Ovary (tissue), 9 donors: ENCODE measurements around the gene TMEM88. TPM values are rescaled to one million over a fixed set of nuclear protein-coding genes. Genes with fewer than 3 reads are reported as not detected.

Source experiments
- DNase-seq, 5 donors: peaks; one replicate each; pipeline ENCODE4 v3.0.0-alpha.2; 2019 to 2020
- H3K27ac ChIP-seq, 2 donors: fragments of 200-600 bp; one replicate each; pipeline versions ENCODE4 v1.5.1 to v1.8.0; 2019 to 2022
- H3K27me3 ChIP-seq: fragments of 200-600 bp; one replicate; pipeline ENCODE4 v1.8.0; 2022
- H3K36me3 ChIP-seq: fragments of 200-600 bp; sonication (generic); one replicate; pipeline ENCODE4 v1.5.1; 2019
- H3K4me1 ChIP-seq: one replicate; pipeline ENCODE4 v1.8.1; 2013; ENCODE audit warnings: mild to moderate bottlenecking, moderate library complexity; ENCODE audit not compliant: insufficient read depth
- H3K4me3 ChIP-seq: fragments of 200-600 bp; sonication (generic); one replicate; pipeline ENCODE4 v1.5.1; 2017
- H3K9me3 ChIP-seq, 2 donors: fragments of 200-600 bp in 1 of 2; sonication (generic) in 1 of 2; one replicate each; pipeline versions ENCODE4 v1.5.1 to v1.8.1; 2013 to 2019; ENCODE audit warnings: mild to moderate bottlenecking in 1 of 2, moderate library complexity in 1 of 2
- EP300 ChIP-seq: sonication (generic); formaldehyde crosslinking; IDR thresholded peaks from one replicate; pipeline ENCODE4 v1.6.1; 2017; ENCODE audit warnings: antibody characterized with exemption
- POLR2A ChIP-seq: fragments of 450-650 bp; IDR thresholded peaks from one replicate; pipeline ENCODE4 v1.6.1; 2017; ENCODE audit warnings: antibody characterized with exemption, mild to moderate bottlenecking, moderate library complexity
- WGBS, 3 donors: extraction: QIAGEN DNeasy Blood & Tissue Kit in 1 of 3; methylation state at CpG; one replicate each; pipeline versions ENCODE4 v1.1.5 to v1.1.7; 2013 to 2017; 5-methylcytosine and 5-hydroxymethylcytosine counted together
- intact Hi-C, 4 donors: fragments of 100-400 bp; cut with DNase I; formaldehyde crosslinking; loops; one replicate each; pipeline versions ENCODE4 v1.11.0 to v1.15.1; 2022 to 2023
- polyA plus RNA-seq, 2 donors: library from polyadenylated mRNA; stranded (reverse); fragments of 200-250 nt in 1 of 2; fragments of 350-450 nt in 1 of 2; fragmentation: Illumina TruSeq in 1 of 2; extraction: RNeasy Lipid Tissue Mini Kit (QIAGEN cat#74804) in 1 of 2; gene quantifications; one replicate each; pipeline ENCODE4 v1.2.3, GENCODE V29; 2013 to 2014
- total RNA-seq, 7 donors: library from RNA; depleted of rRNA in 2 of 7; stranded (reverse); fragments of >200 nt in 2 of 7; fragmentation: NEBNext Ultra II Directional in 3 of 7; extraction: Animal tissue kit (Norgen Biotek cat#: 25700) in 3 of 7; gene quantifications; one replicate each; pipeline versions ENCODE4 v1.1.0 to v1.2.4, GENCODE V29; 2016 to 2023
- TF ChIP-seq, protein P1 (sequence below), 3 donors: fragments of 450-650 bp in 2 of 3; fragments of 200-600 bp in 1 of 3; IDR thresholded peaks; one replicate each; pipeline versions ENCODE4 v1.5.1 to v1.8.0; 2016 to 2022; ENCODE audit warnings: antibody characterized with exemption in 3 of 3, mild to moderate bottlenecking in 1 of 3
- donor health status: DM: no; HTN: no; CAD: no; lungs with moderate emphysema.
- donor health status: DM: no; HTN: no; CAD: no.
- donor health status: Bipolar disorder and iron deficiency.
- donor health status: DM: yes; HTN: yes; CAD: no.
- donor health status: DM: no; HTN: no; CAD: no.
- donor health status: DM: yes; HTN: yes; CAD: no.

The TMEM88 gene
- total and polyA plus RNA-seq, 9 donors, result 2.1 to 17.8 (median 8.2) TPM

DNA sequence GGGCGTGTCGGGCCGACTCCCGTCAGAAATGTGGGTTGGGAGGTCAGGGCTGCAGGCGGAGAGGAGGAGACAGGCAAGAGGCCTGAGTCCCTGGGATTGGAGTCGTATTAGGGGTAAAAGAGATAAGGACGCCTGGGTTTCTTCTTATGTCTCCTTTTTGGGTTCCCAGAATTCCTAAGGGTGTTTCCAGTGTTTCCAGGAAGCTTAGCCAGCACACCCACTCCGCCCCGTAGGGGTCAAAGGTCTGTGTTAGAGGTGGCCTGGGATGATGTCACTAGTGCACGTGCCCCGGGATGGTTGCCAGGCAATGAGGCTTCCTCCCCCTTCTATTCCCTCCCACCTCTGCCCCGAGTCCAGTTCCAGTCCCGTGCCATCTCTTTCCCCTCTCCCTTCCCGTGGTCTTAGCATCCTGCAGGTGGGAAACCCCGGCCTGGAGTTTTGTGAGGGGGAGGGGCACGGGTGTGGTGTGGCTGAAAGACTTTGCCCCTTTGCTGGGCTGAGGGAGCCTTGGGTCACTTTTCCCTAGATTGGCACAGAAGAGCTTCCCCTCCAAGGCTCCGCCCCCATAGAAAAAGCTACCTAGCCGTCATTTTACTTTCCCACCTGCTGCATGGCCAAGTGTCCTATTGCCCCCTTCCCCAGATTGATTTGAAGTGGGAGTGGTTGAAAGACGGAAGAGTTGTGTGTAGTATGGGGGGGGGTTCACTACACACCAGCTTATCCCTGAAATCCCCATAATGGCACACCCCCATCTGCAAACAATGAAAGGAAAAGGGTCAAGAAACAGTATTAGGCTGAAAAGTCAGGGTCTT lies 18.1 kb upstream of the TMEM88 start:
- intact Hi-C loops, result loop anchor here in 1 of 4 donors (10.0 kb wide), 1 partner anchor 212 kb away; the partner anchor contains the start of gene SAT2
- Histone ChIP-seq H3K4me3 (peak overlapping the region; percentile 95), H3K36me3 (no peaks in the 10 kb centered on the region), H3K4me1 (peaks cover 18% of the 10 kb centered on the region), H3K9me3 (no peaks in the 10 kb centered on the region), H3K27me3 (no peaks in the 10 kb centered on the region), H3K27ac (peak overlapping the region; percentile 97 to 99)
- 1 to 2% (median 1%) methylated on average over 19 of the region's 19 CpGs for WGBS, 3 donors
- peak; percentile 69 for TF ChIP-seq POLR2A
- peak; percentile 98 for TF ChIP-seq EP300
- TF ChIP-seq, protein P1, sequence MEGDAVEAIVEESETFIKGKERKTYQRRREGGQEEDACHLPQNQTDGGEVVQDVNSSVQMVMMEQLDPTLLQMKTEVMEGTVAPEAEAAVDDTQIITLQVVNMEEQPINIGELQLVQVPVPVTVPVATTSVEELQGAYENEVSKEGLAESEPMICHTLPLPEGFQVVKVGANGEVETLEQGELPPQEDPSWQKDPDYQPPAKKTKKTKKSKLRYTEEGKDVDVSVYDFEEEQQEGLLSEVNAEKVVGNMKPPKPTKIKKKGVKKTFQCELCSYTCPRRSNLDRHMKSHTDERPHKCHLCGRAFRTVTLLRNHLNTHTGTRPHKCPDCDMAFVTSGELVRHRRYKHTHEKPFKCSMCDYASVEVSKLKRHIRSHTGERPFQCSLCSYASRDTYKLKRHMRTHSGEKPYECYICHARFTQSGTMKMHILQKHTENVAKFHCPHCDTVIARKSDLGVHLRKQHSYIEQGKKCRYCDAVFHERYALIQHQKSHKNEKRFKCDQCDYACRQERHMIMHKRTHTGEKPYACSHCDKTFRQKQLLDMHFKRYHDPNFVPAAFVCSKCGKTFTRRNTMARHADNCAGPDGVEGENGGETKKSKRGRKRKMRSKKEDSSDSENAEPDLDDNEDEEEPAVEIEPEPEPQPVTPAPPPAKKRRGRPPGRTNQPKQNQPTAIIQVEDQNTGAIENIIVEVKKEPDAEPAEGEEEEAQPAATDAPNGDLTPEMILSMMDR (IDR thresholded peaks at IDR 0.05), result peak in 1 of 3 donors; percentile 23
- peak; percentile 98 to 99 (median 99) for DNase-seq

- intact Hi-C loops, result loop anchor here in 1 of 4 donors (10.0 kb wide), 1 partner anchor 213 kb away; the partner anchor contains the start of gene SAT2
- Histone ChIP-seq H3K36me3 (no peaks in the 10 kb centered on the region), H3K4me3 (peak overlapping the region; percentile 95), H3K9me3 (no peaks in the 10 kb centered on the region), H3K27ac (peak overlapping the region; percentile 64 to 99), H3K27me3 (no peaks in the 10 kb centered on the region), H3K4me1 (peaks cover 18% of the 10 kb centered on the region)
- WGBS, 3 donors, result 3 to 9% (median 5%) methylated on average over 8 of the region's 8 CpGs
- TF ChIP-seq, protein P1 (IDR thresholded peaks at IDR 0.05), result no peak
- TF ChIP-seq POLR2A (no peak), EP300 (no peak)
- DNase-seq, result no peak
Observed at GRCh38 chr17:7837408-7838088, 17.3 kb upstream of the TMEM88 start.

GRCh38 chr17:7838090-7839075 lies 16.5 kb upstream of the TMEM88 start:
- H3K4me3 ChIP-seq, result peak overlapping the region; percentile 27
- no peaks in the 10 kb centered on the region for H3K36me3 ChIP-seq
- peaks cover 15% of the 10 kb centered on the region for H3K4me1 ChIP-seq
- intact Hi-C loops, result loop anchor here in 1 of 4 donors (10.0 kb wide), 1 partner anchor 214 kb away; the partner anchor contains the start of gene SAT2
- 12 to 18% (median 17%) methylated on average over 8 to 12 of the region's 12 CpGs for whole genome bisulfite sequencing, 3 donors
- H3K27me3 ChIP-seq, result no peaks in the 10 kb centered on the region
- DNase-seq, result peak; percentile 66 to 75 (median 71)
- H3K27ac ChIP-seq, result peak overlapping the region in 1 of 2 donors; percentile 99
- H3K9me3 ChIP-seq, result no peaks in the 10 kb centered on the region
- no peak for TF ChIP-seq EP300
- no peak for TF ChIP-seq POLR2A
- TF ChIP-seq, protein P1 (IDR thresholded peaks at IDR 0.05), result no peak
